Endothelial cell of umbilical vein (primary cell): ENCODE measurements around the gene NPAS1. TPM values are rescaled to one million over a fixed set of nuclear protein-coding genes. Genes with fewer than 3 reads are reported as not detected.

Source experiments
- BruUV-seq: library from RNA; stranded (reverse); fragments of 400-500 nt; replicated peaks from 2 replicates; lab custom pipeline; 2021; lab: Mats Ljungman, UMichigan
- CTCF ChIA-PET: fragments of 300-600, 350-600 bp; sonication (Branson Sonifier 250); formaldehyde crosslinking; loops from one replicate; lab custom pipeline; 2021; ENCODE audit warnings: antibody characterized with exemption, inconsistent platforms; lab: Charles Lee
- POLR2A ChIA-PET: fragments of 300-600, 350-600 bp; sonication (Branson Sonifier 250); formaldehyde crosslinking; loops from one replicate; lab custom pipeline; 2021; ENCODE audit warnings: antibody characterized with exemption, inconsistent platforms; lab: Charles Lee
- DNase-seq: peaks from one replicate; pipeline ENCODE4 v3.0.0-alpha.2; 2011; ENCODE audit warnings: low read depth, low spot score
- FAIRE-seq: peaks from 2 replicates; lab custom pipeline; 2011; peaks lifted over from hg19 to GRCh38; lab: Jason Lieb, UNC
- H2AFZ ChIP-seq: 2 replicates; pipeline ENCODE4 v1.6.0; 2012; ENCODE audit warnings: low read depth, low read length, control low read depth, inconsistent platforms
- H3K27ac ChIP-seq: 2 replicates; pipeline ENCODE4 v1.5.1; 2011; ENCODE audit warnings: low read depth, mild to moderate bottlenecking, control low read depth, low read length, moderate library complexity; ENCODE audit not compliant: insufficient read depth
- H3K27me3 ChIP-seq, 2 experiments: 2 replicates each; pipeline versions ENCODE4 v1.6.0 to v1.6.1; 2011; ENCODE audit warnings: low read length in 2 of 2, mixed read lengths in 1 of 2; ENCODE audit not compliant: control insufficient read depth in 2 of 2, insufficient read depth in 2 of 2
- H3K36me3 ChIP-seq, 2 experiments: 2 replicates in 1 of 2; 3 replicates in 1 of 2; pipeline ENCODE4 v1.5.1; 2011; ENCODE audit warnings: low read length in 2 of 2, mild to moderate bottlenecking in 1 of 2, moderate library complexity in 1 of 2; ENCODE audit not compliant: control insufficient read depth in 2 of 2, insufficient read depth in 2 of 2; ENCODE audit errors: extremely low read depth in 1 of 2
- H3K4me1 ChIP-seq: 3 replicates; pipeline ENCODE4 v1.5.1; 2011; ENCODE audit warnings: mild to moderate bottlenecking, low read length; ENCODE audit not compliant: control insufficient read depth, insufficient read depth; ENCODE audit errors: extremely low read depth
- H3K4me2 ChIP-seq: 2 replicates; pipeline ENCODE4 v1.6.1; 2011; ENCODE audit warnings: low read length, control low read depth, mixed read lengths; ENCODE audit not compliant: insufficient read depth
- H3K4me3 ChIP-seq, 3 experiments: fragments of 200-600 bp in 1 of 3; sonication (generic), shearing (Covaris generic) in 1 of 3; replicated peaks in 1 of 3; 2 replicates each; pipeline ENCODE4 v1.5.1; 2011 to 2016; ENCODE audit warnings: control low read depth in 3 of 3, low read length in 3 of 3, mild to moderate bottlenecking in 2 of 3, inconsistent platforms in 1 of 3, low read depth in 1 of 3, moderate library complexity in 1 of 3; ENCODE audit not compliant: insufficient read depth in 1 of 3
- H3K79me2 ChIP-seq: 2 replicates; pipeline ENCODE4 v1.6.0; 2012; ENCODE audit warnings: low read length, inconsistent platforms; ENCODE audit not compliant: control insufficient read depth, insufficient read depth
- H3K9ac ChIP-seq: replicated peaks from 2 replicates; pipeline ENCODE3; 2011; ENCODE audit warnings: low read length, control low read depth; ENCODE audit not compliant: insufficient read depth; ENCODE audit errors: extremely low read depth
- H3K9me1 ChIP-seq: replicated peaks from 3 replicates; pipeline ENCODE4 v1.6.0; 2011; ENCODE audit warnings: mild to moderate bottlenecking, low read length; ENCODE audit not compliant: control insufficient read depth, insufficient read depth; ENCODE audit errors: extremely low read depth
- H3K9me3 ChIP-seq: replicated peaks from 2 replicates; pipeline ENCODE4 v1.5.1; 2012; ENCODE audit warnings: low read length, inconsistent platforms; ENCODE audit not compliant: control insufficient read depth, insufficient read depth
- H4K20me1 ChIP-seq: replicated peaks from 2 replicates; pipeline ENCODE3; 2011; ENCODE audit warnings: mild to moderate bottlenecking, low read length; ENCODE audit not compliant: control insufficient read depth, insufficient read depth; ENCODE audit errors: extremely low read depth
- FOS ChIP-seq: IDR thresholded peaks from 2 replicates; pipeline ENCODE4 v1.6.1; 2011; ENCODE audit warnings: mild to moderate bottlenecking, low read length, moderate library complexity, borderline replicate concordance; ENCODE audit not compliant: insufficient read depth
- GATA2 ChIP-seq: IDR thresholded peaks from 2 replicates; pipeline ENCODE4 v1.7.0; 2011; ENCODE audit warnings: low read depth, mild to moderate bottlenecking, moderate library complexity, mixed read lengths, low read length; ENCODE audit not compliant: insufficient read length, insufficient read depth
- POLR2A ChIP-seq: IDR thresholded peaks from 2 replicates; pipeline ENCODE4 v1.6.1; 2012; ENCODE audit warnings: low read depth, mild to moderate bottlenecking, control low read depth, low read length
- POLR2AphosphoS5 ChIP-seq: IDR thresholded peaks from 2 replicates; pipeline ENCODE4 v1.6.1; 2012; ENCODE audit warnings: low read depth, mild to moderate bottlenecking, control low read depth, low read length, moderate library complexity; ENCODE audit not compliant: insufficient read depth
- dilution Hi-C: fragments of 300-500 bp; cut with MboI; formaldehyde crosslinking; loops from one replicate; pipeline ENCODE4 v1.15.0; 2019; ENCODE audit warnings: low sequenced_read_pairs; ENCODE audit not compliant: extremely low pct_ligation_motif_present
- intact Hi-C: fragments of 100-400 bp; cut with micrococcal nuclease; formaldehyde crosslinking; loops from one replicate; pipeline ENCODE4 v1.10.0; 2022
- polyA plus RNA-seq, 4 experiments: library from polyadenylated mRNA; depleted of rRNA in 3 of 4; stranded (reverse) in 3 of 4; unstranded in 1 of 4; fragments of >200 nt; gene quantifications; 2 replicates each; pipeline versions ENCODE4 v1.2.1 to v1.2.3, GENCODE V29; 2011 to 2012; ENCODE audit warnings: missing spikeins in 1 of 4
- total RNA-seq: library from RNA; stranded (reverse); gene quantifications from 2 replicates; pipeline ENCODE4 v1.2.3, GENCODE V29; 2021

NPAS1 gene
- total and polyA plus RNA-seq, 2 donors (not counting 3 experiments of a cell fraction or from before 2014, with no cell fraction given): 0.18 to 0.62 TPM

DNA sequence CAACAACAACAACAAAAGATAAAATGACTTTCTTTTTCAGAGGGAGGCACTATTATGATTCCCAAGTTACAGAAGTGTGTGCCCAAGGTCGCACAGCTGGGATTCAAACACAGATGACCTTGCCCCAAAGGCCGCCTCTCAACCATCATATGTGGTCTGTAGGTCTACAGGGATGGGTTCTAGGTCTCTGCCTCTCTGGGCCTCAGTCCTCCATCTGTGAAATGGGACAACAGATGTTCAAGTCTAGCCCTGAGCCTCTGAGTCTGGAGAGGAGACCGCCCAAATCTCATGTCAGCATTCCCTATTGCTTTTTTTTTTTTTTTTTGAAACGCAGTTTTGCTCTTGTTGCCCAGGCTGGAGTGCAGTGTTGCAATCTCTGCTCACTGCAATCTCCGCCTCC, 4.9 kb downstream of the NPAS1 start:
- Histone ChIP-seq H4K20me1 (no peaks in the 10 kb centered on the region), H3K36me3 (no peaks in the 10 kb centered on the region), H3K79me2 (no peaks in the 10 kb centered on the region), H2AFZ (no peak overlapping the region), H3K4me2 (no peak overlapping the region), H3K4me3 (no peak overlapping the region), H3K27ac (no peak overlapping the region), H3K9ac (no peak overlapping the region), H3K9me1 (no peaks in the 10 kb centered on the region), H3K27me3 (peaks cover 42 to 49% of the 10 kb centered on the region in 2 experiments), H3K9me3 (no peaks in the 10 kb centered on the region), H3K4me1 (peaks cover 17% of the 10 kb centered on the region)
- no TSS peak for BruUV-seq
- POLR2A ChIA-PET: no interaction called here
- DNase-seq (no peak), FAIRE-seq (no peak)
- intact Hi-C loops: no loop called here
- CTCF ChIA-PET: interaction anchor here (2.1 to 3.5 kb wide), 2 partner anchors 11 to 12 kb away, joined by 7 to 29 read pairs; no protein-coding TSS in a partner anchor
- TF ChIP-seq POLR2A: no peak
- TF ChIP-seq FOS: no peak
- no peak for TF ChIP-seq POLR2AphosphoS5
- dilution Hi-C loops: no loop called here

DNA sequence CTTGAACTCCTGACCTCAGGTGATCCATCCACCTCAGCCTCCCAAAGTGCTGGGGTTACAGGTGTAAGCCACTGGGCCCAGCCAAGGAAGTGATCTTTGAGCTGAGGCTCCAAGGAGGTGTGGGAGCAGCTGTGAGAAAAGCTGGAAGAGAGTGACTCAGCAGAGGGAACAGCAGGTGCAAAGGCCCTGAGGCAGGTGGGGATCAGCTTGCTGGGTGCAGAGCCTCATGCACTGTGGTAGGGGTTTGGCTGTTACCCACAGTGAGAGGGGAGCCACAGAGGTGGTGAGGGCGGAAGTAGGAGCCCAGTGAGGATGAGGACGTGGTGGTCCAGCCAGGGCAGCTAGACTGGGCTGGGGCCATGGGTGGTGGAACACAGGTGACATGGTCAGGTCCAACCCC, 6.5 kb downstream of the NPAS1 start:
- CTCF ChIA-PET: interaction anchor here (1.8 to 2.1 kb wide), 2 partner anchors 9 to 13 kb away, joined by 7 to 12 read pairs; no protein-coding TSS in a partner anchor
- no TSS peak for BruUV-seq

More for the DNA sequence above, 6.5 kb downstream of the NPAS1 start:
- FAIRE-seq: no peak
- DNase-seq: no peak
- Histone ChIP-seq H3K27ac (no peak overlapping the region), H3K9me1 (no peaks in the 10 kb centered on the region), H3K36me3 (no peaks in the 10 kb centered on the region), H3K9ac (no peak overlapping the region), H4K20me1 (no peaks in the 10 kb centered on the region), H3K79me2 (no peaks in the 10 kb centered on the region), H3K4me2 (no peak overlapping the region), H3K4me3 (no peak overlapping the region), H3K9me3 (no peaks in the 10 kb centered on the region), H3K27me3 (peaks cover 33 to 38% of the 10 kb centered on the region in 2 experiments), H2AFZ (no peak overlapping the region), H3K4me1 (peaks cover 9% of the 10 kb centered on the region)
- dilution Hi-C loops: no loop called here
- POLR2A ChIA-PET: no interaction called here
- TF ChIP-seq GATA2: no peak
- no peak for TF ChIP-seq POLR2A
- intact Hi-C loops: no loop called here
